CD4-positive, alpha-beta T cell (primary cell): ENCODE data around the gene TMIGD2. TPM values are rescaled to one million over a fixed set of nuclear protein-coding genes. Genes with fewer than 3 reads are reported as not detected.
"Not testable (repeated sequence)": the region's sequence is repeated elsewhere in the genome, so short reads cannot be mapped to it uniquely, and the experiment has no call there.

Experiments
- ATAC-seq: fragments of 200-7000 bp; cut with Tn5 transposase; one replicate; pipeline ENCODE4 v1.10.0; 2022; ENCODE audit warnings: mild to moderate bottlenecking; ENCODE audit not compliant: poor library complexity
- CTCF ChIA-PET: fragments of 350-600 bp; sonication (Branson Sonifier 250); formaldehyde crosslinking; loops from one replicate; lab custom pipeline; 2021; ENCODE audit warnings: antibody characterized with exemption, inconsistent platforms; lab: Charles Lee
- POLR2A ChIA-PET: fragments of 350-600 bp; sonication (Branson Sonifier 250); formaldehyde crosslinking; loops from one replicate; lab custom pipeline; 2021; ENCODE audit warnings: antibody characterized with exemption, inconsistent platforms; lab: Charles Lee
- DNase-seq, 14 experiments: peaks; one replicate each; pipeline ENCODE4 v3.0.0-alpha.2; 2013 to 2020; ENCODE audit warnings: mixed read lengths in 2 of 14
- H3K27ac ChIP-seq, 2 donors: one replicate each; pipeline versions ENCODE4 v1.5.1 to v1.7.0; 2013; ENCODE audit warnings: low read length in 2 of 2, low read depth in 1 of 2, mild to moderate bottlenecking in 1 of 2
- H3K27me3 ChIP-seq, 2 experiments: 1 replicate in 1 of 2; 2 replicates in 1 of 2; pipeline versions ENCODE4 v1.6.1 to v1.7.0; 2013; ENCODE audit warnings: low read length in 2 of 2, control low read depth in 1 of 2, mild to moderate bottlenecking in 1 of 2, moderate library complexity in 1 of 2; ENCODE audit not compliant: insufficient read depth in 2 of 2, control insufficient read depth in 1 of 2
- H3K36me3 ChIP-seq: one replicate; pipeline ENCODE4 v1.6.1; 2013; ENCODE audit warnings: low read length, control low read depth; ENCODE audit not compliant: insufficient read depth
- H3K4me1 ChIP-seq: one replicate; pipeline ENCODE4 v1.6.1; 2013; ENCODE audit warnings: low read length, control low read depth; ENCODE audit not compliant: insufficient read depth
- H3K4me3 ChIP-seq: one replicate; pipeline ENCODE4 v1.5.1; 2013; ENCODE audit warnings: mild to moderate bottlenecking, low read length, moderate library complexity
- H3K9me3 ChIP-seq, 2 experiments: 1 replicate in 1 of 2; 2 replicates in 1 of 2; pipeline versions ENCODE4 v1.6.1 to v1.7.0; 2013; ENCODE audit warnings: low read length in 2 of 2, mild to moderate bottlenecking in 2 of 2, control low read depth in 1 of 2, moderate library complexity in 1 of 2; ENCODE audit not compliant: control insufficient read depth in 1 of 2, insufficient read depth in 1 of 2
- H3K27ac Mint-ChIP-seq: one replicate; pipeline ENCODE4 v1.8.0; 2020; ENCODE audit warnings: mixed read lengths
- H3K27me3 Mint-ChIP-seq: one replicate; pipeline ENCODE4 v1.8.0; 2021; ENCODE audit warnings: mixed read lengths
- H3K36me3 Mint-ChIP-seq: one replicate; pipeline ENCODE4 v1.8.0; 2021; ENCODE audit warnings: low read depth, mixed read lengths
- H3K4me1 Mint-ChIP-seq: one replicate; pipeline ENCODE4 v1.8.0; 2021; ENCODE audit warnings: low read depth, mixed read lengths
- H3K4me3 Mint-ChIP-seq: one replicate; pipeline ENCODE4 v1.8.0; 2020; ENCODE audit warnings: mild to moderate bottlenecking, mixed read lengths
- H3K9me3 Mint-ChIP-seq: one replicate; pipeline ENCODE4 v1.8.0; 2020; ENCODE audit warnings: mixed read lengths
- CTCF ChIP-seq: fragments of 200-600 bp; IDR thresholded peaks from one replicate; pipeline ENCODE4 v1.8.0; 2022; ENCODE audit warnings: antibody characterized with exemption, mild to moderate bottlenecking
- intact Hi-C, 2 experiments: fragments of 100-400 bp; cut with DNase I in 1 of 2; cut with micrococcal nuclease in 1 of 2; formaldehyde crosslinking; loops; one replicate each; pipeline versions ENCODE4 v1.15.1 to v1.9.0; 2023 to 2025; cut with DNase I, micrococcal nuclease
- total RNA-seq, 174 experiments: library from RNA in 2 of 174; stranded (reverse) in 2 of 174; gene quantifications; one replicate each; pipeline ENCODE4 v1.2.3 and lab custom pipeline; 2021 to 2026

Gene TMIGD2
- total RNA-seq, 2 experiments from 2014 or later: 17.6 to 20.9 TPM

GRCh38 chr19:4292515-4292914, 9.7 kb downstream of the TMIGD2 start:
- POLR2A ChIA-PET: no interaction called here
- Mint-ChIP-seq H3K9me3 (no peaks in the 10 kb centered on the region), H3K27ac (no peak overlapping the region), H3K36me3 (peaks cover 20% of the 10 kb centered on the region), H3K27me3 (no peaks in the 10 kb centered on the region), H3K4me1 (no peaks in the 10 kb centered on the region), H3K4me3 (no peak overlapping the region)
- ATAC-seq (no peak), DNase-seq (no peak)
- H3K9me3 ChIP-seq: no peaks in the 10 kb centered on the region
- no peaks in the 10 kb centered on the region for H3K36me3 ChIP-seq
- TF ChIP-seq CTCF: no peak
- H3K27me3 ChIP-seq: no peaks in the 10 kb centered on the region
- CTCF ChIA-PET: no interaction called here
- H3K27ac ChIP-seq: no peak overlapping the region
- intact Hi-C loops: no loop called here
- no peak overlapping the region for H3K4me3 ChIP-seq
- peaks cover 5% of the 10 kb centered on the region for H3K4me1 ChIP-seq

- intact Hi-C loops: no loop called here
- DNase-seq (no peak), ATAC-seq (no peak)
- Mint-ChIP-seq H3K4me1 (no peaks in the 10 kb centered on the region), H3K4me3 (no peak overlapping the region), H3K36me3 (peaks cover 16% of the 10 kb centered on the region), H3K27ac (no peak overlapping the region), H3K9me3 (no peaks in the 10 kb centered on the region), H3K27me3 (no peaks in the 10 kb centered on the region)
- Histone ChIP-seq H3K4me3 (no peak overlapping the region), H3K4me1 (no peaks in the 10 kb centered on the region), H3K27ac (no peak overlapping the region), H3K36me3 (no peaks in the 10 kb centered on the region), H3K27me3 (no peaks in the 10 kb centered on the region), H3K9me3 (no peaks in the 10 kb centered on the region)
- ChIA-PET CTCF (no interaction called here), POLR2A (no interaction called here)
- no peak for TF ChIP-seq CTCF
These were observed 10.9 kb downstream of the TMIGD2 start for GRCh38 chr19:4291184-4291732.

- no peak overlapping the region for H3K27ac ChIP-seq
- intact Hi-C loops: no loop called here
- H3K4me1 ChIP-seq: no peaks in the 10 kb centered on the region
- no peaks in the 10 kb centered on the region for H3K36me3 ChIP-seq
- no peak overlapping the region for H3K4me3 ChIP-seq
- H3K27me3 Mint-ChIP-seq: no peaks in the 10 kb centered on the region
- no peak overlapping the region for H3K4me3 Mint-ChIP-seq
- H3K36me3 Mint-ChIP-seq: peaks cover 4% of the 10 kb centered on the region
- ATAC-seq: no peak
- POLR2A ChIA-PET: no interaction called here
- no peaks in the 10 kb centered on the region for H3K27me3 ChIP-seq
- no peaks in the 10 kb centered on the region for H3K4me1 Mint-ChIP-seq
- H3K9me3 ChIP-seq: no peaks in the 10 kb centered on the region
- H3K9me3 Mint-ChIP-seq: no peaks in the 10 kb centered on the region
- no peak overlapping the region for H3K27ac Mint-ChIP-seq
- no peak for DNase-seq
- TF ChIP-seq CTCF: no peak
- CTCF ChIA-PET: no interaction called here
These were observed 14.0 kb downstream of the TMIGD2 start for GRCh38 chr19:4288091-4288777.

GRCh38 chr19:4286141-4286540, 16.0 kb downstream of the TMIGD2 start:
- POLR2A ChIA-PET: not testable (repeated sequence)

More at GRCh38 chr19:4286141-4286540, 16.0 kb downstream of the TMIGD2 start:
- H3K27me3 Mint-ChIP-seq, H3K4me1 ChIP-seq, H3K4me3 Mint-ChIP-seq, H3K36me3 Mint-ChIP-seq, H3K27me3 ChIP-seq, H3K4me1 Mint-ChIP-seq, H3K36me3 ChIP-seq, H3K9me3 ChIP-seq, DNase-seq, H3K27ac Mint-ChIP-seq, intact Hi-C loops, H3K9me3 Mint-ChIP-seq, H3K4me3 ChIP-seq, ATAC-seq, CTCF ChIA-PET, H3K27ac ChIP-seq: not testable (repeated sequence)
